ENCODE results near the gene SNRPF.
"Not testable (repeated sequence)": the region's sequence is repeated elsewhere in the genome, so short reads cannot be mapped to it uniquely, and the experiment has no call there.

Gene SNRPF

DNA sequence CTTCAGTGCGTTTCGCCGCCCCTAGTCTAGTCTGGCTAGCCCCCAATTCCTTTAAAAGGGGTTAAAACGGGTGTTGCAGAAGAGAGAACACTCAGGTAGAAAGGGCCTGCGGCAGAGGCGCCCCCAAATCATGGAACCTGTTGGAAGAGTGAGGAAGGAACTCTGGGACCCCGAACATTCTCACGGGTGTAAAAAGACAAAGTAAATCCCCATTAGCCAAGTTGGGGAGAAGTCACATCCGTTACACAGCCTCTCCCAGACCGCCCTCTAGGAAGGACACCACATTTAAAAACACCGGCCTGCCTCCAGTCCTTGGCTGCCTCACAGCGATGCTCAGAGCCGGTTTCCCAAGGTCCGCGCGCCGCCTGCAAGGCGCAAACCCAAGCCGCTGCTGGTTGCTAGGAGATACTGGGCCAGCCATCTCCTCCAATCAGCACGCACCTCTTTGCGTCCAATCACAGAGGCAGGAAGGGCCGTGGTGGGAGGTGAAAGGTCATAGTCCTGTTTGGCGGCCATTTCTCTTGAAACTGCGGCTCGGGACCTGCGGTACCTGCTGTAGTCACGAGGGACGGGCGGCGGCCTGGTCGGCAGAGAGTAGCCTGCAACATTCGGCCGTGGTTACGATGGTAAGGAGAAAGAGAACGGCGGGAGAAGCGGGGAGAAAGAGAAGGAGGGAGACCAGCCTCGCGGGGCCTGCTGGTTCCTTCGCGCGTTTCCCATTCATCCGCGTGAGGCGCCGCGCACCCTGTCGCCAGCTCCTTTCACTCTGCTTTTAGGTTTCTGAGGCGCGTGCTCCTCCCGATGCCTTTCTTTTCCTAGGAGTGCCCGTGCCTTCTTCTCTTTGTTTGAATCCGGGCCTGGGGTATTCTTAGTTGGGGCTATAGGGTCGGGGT lies at the start of gene SNRPF:
Gene SNRPF (plus strand): TSS at position 502 of the 893 bp plus-strand sequence. CDS start 122 bp downstream, at position 624.
- peak; percentile 100 for DNase-seq

DNA sequence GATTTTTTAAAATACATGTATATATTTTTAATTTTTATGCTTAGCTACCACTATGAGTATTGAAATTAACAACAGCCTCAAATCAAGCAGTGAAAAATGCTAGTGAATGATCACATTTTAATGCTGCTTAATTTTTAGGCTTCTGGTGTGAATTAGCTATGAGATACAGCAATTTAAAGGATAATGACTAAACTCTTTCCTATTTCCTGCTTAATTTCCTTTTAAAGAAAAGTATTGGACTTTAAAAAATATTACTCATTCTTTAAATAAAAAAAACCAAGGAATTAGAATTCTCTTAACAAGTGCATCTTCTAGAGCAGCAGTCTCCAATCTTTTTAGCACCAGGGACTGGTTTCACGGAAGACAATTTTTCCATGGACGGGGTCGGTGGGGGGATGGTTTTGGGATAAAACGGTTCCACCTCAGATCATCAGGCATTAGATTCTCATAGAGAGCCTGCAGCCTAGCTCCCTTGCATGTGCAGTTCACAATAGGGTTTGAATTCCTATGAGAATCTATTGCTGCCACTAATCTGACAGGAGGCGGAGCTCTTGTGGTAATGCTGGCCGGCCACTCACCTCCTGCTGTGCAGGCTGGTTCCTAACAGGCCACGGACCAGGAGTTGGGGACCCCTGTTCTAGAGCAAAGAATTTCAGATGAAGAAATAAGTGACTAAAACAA lies 49.6 kb upstream of the SNRPF start:
- DNase-seq: no peak

DNA sequence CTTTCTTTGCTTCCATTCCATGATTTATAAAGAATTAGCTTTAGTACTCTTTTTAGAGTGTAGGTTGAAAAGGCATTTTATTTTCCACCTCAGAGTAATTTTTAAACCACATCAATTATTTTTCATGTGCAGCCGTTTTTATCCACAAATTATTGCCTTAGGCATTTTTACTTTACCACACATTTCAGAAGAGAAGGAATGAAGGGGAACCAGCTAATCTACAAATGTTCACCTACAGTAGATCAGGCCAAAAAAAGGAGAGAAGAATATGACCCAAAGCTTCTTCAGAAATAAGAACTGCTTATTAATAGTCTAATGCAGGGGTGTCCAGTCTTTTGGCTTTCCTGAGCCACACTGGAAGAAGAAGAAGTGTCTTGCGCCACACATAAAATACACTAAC lies 48.3 kb upstream of the SNRPF start:
- DNase-seq: no peak

GRCh38 chr12:95812155-95812554 lies 46.6 kb upstream of the SNRPF start:
- not testable (repeated sequence) for DNase-seq

GRCh38 chr12:95815632-95816212 lies 43.0 kb upstream of the SNRPF start:
- DNase-seq: no peak

- peak; percentile 24 for DNase-seq
Measured at GRCh38 chr12:95820096-95820703, 38.6 kb upstream of the SNRPF start.

DNA sequence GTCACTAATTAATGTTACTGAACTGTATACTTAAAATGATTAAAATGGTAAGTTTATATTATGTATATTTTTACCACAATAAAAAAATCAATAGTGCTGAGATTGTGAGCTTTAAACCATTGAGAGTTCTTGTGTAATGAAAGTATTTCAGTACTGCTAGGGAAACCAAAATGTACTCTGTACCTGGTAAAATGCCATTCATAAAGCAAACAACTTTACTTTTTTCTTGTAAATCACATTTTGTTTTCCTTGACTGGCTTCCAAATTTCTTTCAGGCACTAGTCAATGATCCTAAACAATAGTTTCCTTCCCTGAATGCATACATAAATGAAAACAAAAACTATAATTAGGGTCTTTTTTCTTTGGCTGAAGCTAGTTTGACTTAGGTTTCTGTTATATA lies 29.4 kb upstream of the SNRPF start:
- no peak for DNase-seq

DNA sequence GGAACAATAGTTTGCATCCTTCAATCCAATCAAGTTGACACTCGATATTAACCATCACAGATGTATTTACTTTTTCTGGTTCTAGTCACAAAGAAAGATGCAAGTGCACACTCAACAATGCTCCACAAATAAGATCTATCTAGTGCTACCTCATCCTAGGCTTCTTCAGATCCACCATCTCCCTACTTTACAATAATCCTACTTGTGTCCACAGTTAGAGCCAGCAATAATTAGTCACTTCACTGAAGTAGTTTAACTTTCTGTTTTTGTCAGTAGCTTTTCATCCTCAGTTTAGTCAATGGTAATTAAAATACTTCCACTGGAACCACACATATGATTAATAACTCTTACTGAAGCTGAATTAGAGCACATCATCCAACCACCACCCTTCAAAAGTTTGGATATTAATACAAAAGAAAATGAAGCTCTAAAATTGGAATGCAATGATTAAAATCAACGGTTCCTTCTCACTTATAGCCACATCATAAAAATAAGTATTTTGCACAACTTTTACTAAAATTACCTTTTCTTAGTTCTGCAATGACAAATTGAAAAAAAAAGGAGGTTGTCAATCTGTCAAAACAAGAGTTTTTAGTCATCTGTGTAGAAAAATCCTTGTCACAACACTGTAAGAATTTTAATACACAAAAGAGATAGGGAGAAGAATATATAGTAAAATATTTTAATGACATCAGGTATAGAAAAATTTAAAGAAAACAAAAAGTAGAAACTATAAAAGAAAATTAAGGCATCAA lies 28.2 kb upstream of the SNRPF start:
- DNase-seq: no peak

- DNase-seq: no peak
Measured at GRCh38 chr12:95834572-95834971, 24.2 kb upstream of the SNRPF start.

GRCh38 chr12:95836185-95836609 lies 22.6 kb upstream of the SNRPF start:
- DNase-seq: no peak

DNA sequence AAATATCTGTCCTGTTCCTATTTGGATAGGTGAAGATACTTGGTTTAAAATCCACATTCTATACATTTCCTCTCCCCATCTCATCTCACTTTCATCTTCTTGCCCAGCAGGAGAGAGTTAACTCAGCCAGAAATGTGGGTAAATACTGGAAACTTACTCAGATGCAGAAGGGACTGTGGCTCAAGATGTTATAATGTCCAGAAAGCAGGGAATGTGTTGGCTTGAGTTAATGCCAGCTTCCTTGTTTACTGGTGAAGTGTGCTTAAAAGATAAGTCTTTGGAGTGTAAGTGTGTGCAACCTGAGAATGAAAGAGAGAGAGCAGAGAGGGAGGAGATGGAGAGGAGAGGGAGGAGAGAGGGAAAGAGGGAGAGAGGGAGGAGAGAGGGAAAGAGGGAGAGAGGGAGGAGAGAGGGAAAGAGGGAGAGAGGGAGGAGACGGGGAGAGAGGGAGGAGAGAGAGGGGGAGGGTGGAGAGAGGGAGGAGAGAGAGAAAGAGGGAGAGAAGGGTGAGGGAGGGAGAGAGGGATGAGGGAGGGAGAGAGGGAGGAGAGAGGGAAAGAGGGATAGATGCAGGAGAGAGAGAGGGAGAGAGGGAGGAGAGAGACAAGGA lies 22.0 kb upstream of the SNRPF start:
- no peak for DNase-seq

DNA sequence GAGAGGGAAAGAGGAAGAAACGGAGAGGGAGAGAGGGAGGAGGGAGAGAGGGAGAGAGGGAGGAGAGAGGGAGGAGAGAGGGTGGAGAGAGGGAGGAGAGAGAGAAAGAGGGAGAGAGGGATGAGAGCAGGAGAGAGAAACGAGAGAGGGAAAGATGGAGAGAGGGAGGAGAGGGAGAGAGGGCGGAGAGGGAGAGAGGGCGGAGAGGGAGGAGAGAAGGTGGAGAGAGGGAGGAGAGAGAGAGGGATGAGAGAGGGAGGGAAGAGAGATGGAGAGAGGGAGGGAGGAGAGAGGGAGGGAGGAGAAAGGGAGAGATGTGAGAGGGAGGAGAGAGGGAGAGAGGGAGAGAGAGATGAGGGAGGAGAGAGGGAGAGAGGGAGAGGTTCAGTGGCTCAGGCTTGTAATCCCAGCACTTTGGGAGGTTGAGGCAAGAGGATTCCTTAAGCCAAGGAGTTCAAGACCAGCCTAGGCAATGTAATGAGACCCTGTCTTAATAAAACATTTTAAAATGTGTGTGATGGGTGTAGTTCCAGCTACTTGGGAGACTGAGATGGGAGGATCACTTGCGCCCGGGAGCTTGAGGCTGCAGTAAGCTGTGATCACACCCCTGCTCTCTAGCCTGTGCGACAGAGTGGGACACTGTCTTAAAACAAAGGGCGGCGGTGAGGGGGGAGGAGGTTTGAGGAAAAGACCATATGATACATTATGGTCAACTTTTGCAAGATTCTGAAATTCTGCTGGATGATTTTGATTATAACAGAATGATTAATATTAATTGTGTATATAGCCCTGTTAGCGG lies 21.3 kb upstream of the SNRPF start:
- no peak for DNase-seq

DNA sequence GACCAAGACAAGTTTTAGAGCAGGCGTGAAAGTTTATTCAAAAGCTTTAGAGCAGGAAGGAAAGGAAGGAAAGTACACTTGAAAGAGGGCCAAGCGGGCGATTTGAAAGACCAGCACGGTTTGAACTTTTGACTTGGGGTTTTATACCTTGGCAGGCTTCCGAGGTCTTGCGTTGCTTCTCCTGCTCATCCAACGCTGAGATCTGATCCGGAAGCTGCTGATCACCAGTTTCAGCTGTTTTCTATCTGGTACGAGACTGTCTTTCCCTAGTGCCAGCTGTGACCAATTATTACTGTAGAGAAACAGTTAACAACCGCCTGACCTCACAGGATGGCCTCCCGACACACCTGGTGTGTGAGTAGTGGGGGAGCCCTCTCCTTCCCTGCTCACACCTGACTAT lies 20.6 kb upstream of the SNRPF start:
- no peak for DNase-seq

- not testable (repeated sequence) for DNase-seq
Measured at GRCh38 chr12:95842426-95842825, 16.3 kb upstream of the SNRPF start.

DNA sequence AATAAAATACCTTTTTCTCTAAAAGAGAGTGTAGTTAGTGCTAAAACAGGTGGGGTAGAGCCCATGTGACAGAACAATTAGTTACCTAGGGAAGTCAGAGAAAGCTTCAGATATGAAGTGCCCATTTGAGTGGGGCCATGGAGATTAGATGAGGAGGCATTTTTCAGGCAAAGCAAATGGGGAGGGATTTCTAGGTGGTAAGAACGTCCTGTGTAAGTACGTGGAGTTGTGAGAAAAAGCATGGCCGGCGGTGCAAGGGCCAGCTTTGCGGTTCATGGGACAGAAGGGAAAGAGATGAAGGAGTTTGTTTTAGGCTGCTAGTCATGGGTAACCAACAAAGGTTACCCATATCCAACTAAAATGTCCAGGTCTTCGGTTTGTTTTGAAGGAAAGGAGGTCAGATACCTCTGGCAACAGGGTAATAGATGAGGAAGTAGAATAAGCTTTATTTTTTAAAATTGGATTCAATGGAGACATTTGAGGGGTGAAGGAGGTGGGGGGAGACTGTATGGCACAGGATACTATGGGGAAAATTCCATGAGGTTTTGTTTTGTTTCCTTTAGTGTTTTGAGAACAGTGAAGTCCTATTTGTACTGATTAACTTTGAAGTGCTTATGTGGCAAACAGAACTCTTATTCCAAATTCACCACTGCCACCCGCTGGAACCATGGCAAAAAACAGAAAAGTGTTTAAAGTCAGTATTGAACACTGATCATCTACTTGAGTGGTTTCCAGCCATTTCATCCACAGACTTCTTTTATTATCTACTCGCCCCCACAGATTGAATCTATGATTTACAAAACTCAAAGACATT lies 10.0 kb upstream of the SNRPF start:
- peak; percentile 23 for DNase-seq

DNA sequence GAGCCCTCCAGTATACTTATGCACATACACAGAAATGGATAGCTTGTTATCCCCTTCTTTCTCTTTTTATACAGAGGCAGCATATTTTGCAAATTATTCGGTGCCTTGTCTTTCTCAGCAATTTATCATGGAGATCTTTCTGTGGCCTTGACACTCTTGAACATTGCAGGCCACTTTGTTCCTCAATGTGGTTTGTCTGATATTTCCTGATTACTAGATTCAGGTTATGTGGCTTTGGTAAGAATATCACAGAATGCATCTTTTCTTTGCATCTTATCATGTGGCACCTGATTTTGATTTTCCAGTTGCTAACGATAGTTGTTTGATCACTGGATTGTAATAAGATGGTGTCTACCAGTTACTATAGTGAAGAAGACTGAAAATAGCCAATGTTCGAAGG lies 7.1 kb upstream of the SNRPF start:
- no peak for DNase-seq

GRCh38 chr12:95852133-95852532 lies 6.6 kb upstream of the SNRPF start:
- DNase-seq: no peak

DNA sequence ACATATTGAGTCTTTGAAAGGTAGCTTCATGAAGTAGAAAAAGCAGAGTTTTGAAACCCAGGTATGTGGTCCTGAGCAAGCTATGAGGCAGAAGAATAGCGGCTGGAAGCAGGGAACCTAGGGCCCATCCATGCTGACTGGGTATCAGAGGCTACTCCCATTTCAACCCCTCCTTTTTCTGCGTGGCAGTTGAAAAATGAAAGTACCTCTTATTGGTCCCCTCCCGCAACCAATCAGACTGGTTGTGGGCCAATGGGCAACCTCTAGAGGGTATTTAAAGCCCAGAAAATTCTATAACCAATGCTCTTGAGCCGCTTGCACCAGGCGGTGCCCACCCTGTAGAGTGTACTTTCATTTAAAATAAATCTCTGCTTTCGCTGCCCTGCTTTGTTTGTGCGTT lies 1.6 kb upstream of the SNRPF start:
- DNase-seq: peak; percentile 6

- DNase-seq: peak; percentile 61
Measured at GRCh38 chr12:95857799-95858198, 953 bp upstream of the SNRPF start.

DNA sequence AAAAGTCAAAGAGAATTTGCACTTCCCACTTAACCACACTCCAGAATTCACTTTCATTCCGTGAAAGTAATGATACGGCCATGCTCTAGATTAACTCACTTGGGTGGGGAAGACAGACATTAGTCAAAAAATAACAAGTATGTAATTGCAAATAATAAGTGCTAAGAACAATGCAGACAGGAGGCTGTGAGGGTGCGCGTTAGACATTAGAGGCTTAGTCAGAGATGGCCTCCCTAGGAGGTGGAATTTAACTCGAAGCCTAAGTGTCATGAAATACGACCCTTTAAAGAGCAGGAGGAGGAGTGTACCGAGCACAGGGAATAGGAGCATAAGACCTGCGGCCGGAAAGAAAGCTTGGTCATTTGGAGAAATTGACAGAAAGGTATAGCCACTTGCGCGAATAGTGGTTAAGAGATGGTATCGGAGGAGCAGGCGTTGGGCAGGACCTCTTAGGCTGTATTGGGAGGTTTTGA lies 628 bp downstream of the SNRPF start:
- DNase-seq: no peak

Measured in retina (tissue), 1 donor.